Stimulated activated CD8-positive, alpha-beta memory T cell treated with anti-CD3 and anti-CD28 coated beads, Interleukin-7, amount 100 ng/mL, for 1 hour (primary cell): ENCODE data around the gene GRIK4.

Source experiments
- DNase-seq, 2 donors: peaks; one replicate each; pipeline ENCODE4 v3.0.0-alpha.2; 2020; ENCODE audit warnings: low read depth in 2 of 2

Gene GRIK4

DNA sequence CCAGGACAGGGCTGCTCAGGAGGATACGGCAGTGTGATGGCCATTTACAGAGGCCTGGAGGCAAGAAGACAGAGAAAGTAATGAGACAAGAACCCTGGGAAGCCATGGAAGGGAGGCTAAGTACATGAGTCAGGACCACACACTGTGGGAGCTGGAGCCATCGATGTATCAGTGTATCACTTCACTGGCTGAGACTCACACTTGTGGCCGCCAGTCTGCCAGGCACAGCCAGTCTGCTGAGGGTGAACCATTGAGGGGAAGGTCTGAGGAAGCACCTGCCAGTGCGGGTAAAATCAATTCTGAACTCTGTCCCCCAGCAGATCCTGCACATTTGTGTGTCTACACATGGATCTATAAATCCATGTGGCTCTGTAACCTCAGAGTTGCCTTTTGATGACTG, 195.6 kb downstream of the GRIK4 start:
- DNase-seq = no peak

DNA sequence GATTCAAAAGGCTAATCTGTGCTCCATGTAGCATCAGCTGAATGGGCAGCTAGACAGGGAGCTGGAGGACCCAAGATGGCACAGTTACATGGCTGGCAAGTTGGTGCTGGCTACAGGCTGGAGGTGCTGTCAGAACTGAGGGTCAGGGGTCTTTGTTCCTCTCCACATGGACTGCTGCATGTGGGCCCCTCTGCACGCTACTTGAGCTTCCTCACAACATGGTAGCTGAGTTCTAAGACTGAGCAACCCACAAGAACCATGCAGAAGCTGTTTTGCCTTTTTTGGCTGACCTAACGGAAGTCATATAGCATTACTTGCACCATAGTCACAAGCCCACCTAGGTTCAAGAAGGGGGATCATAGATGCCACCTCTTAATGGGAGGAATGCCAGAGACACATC, 196.1 kb downstream of the GRIK4 start:
- no peak for DNase-seq

DNA sequence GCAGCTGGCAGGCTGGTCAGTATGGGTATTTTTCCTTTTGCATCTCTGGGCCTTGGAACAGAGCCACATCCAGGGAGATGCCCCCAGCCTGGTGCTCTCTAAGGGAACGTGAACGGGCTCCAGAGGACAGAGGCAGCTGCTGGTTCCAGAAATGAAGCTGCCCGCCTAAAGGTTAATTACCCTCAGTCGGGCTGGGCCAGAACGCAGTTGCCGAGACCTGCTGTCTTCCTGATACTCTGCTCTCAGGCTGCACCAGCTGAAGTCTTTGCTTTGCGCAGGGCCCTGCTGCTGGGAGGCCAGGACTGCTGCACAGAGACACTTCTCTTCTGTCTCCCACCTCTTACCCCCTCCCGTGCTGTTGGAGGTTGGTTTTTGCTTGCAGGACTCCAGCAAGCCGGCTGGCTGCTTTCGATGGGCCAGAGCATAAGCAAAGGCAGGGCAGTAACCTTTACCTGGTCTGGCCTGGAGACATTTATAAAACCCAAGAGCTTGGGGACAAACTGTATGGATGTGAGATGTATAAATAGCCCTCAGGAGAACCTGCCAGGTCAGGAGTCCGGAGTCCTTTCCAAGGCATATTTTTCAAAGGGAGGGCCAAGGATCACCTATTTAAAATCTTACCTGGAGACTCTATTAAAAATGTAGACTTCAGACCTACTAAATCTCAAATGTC, 197.1 kb downstream of the GRIK4 start:
- DNase-seq = no peak

DNA sequence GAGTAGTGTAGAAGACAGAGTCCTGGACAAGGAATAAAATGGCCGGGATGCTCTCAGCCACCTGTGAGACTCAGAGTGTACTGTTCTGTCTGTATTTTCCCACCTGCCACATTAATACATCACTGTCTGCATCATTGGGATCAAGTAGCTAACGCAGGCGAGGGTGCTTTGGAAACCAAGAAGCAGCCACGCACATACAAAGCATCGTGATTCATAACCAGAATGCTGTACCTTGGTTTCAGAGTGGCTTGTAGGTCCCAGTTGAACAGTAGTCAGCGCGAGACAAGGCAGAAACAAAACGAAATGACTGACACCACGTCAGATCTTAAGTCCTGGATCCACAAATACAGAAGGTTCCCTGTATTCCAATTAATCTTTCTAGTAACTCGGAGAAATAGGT, 198.3 kb downstream of the GRIK4 start:
- DNase-seq = no peak

DNA sequence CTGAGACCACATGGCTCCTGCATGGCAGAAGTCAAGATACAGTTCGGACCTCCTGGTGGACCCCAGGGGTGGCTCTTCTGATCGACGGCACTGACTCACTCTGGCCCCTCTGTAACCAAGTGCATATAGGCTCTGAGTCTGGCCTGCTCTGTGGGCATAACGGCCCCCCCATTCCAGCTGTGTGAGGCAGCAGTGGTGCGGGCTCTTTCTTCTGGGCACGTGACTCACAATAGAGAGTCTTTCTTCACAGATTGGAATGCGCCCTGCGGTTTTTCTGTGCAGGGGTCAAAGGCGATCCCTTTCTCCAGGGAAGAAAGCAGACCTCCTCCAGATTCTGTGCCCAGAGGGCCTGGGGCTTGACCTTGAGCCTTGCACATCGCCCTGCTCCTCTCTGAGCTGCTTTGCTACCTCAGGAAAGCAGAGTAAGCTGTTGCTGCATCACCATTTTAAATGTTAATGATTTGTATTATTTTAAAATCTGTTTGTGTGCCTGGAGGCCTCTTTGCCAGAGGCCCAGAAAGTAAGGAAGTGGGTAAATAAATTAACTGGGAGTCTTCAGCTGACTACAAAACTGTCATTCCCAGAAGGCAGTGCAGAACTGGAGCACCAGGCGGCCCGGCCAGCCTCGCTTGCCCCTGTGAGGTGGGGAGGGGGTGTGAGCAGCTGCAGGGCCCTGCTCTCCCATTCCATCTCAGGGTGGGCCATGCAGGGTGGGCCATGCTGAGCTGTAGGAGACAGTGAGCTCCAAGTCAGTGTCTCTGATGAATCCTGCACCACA, 199.0 kb downstream of the GRIK4 start:
- no peak for DNase-seq

DNA sequence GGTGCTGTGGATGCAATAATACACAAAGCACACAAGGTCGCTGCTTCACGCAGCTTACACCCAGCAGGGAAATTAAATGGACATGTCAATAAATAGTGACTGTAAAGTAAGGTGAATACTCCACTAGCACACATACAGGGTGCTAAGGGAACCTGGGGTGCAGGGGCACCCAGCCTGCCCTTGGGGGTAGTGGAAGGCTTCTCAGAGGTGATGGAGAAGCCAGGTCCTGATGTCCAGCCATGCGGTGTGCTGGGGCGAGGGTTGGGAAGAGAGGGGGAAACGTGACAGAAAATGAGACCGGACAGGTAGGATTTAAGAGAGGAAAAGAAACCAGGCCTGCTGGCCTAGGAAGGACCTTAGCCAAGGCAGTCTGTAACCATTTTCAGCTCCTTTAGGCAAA, 200.5 kb downstream of the GRIK4 start:
- no peak for DNase-seq

DNA sequence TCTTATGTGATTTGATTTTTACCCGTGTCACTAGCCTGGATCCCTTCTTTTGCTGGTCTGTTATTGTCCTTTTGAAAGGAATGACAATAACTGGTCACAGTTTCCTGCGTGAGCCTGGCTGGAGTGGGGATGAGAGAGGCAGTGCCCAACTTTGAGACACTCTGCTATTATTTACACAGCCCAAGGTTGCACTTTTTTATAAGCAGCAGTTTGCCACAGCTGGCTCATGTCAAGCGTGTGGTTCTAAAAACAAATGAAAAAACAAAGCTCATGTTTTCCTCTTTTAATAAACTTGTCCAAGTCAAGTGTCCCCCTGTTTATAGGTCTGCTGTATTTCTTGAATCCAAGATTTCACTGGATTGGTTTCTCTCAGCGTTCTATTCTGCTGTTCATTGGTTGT, 201.3 kb downstream of the GRIK4 start:
- no peak for DNase-seq

DNA sequence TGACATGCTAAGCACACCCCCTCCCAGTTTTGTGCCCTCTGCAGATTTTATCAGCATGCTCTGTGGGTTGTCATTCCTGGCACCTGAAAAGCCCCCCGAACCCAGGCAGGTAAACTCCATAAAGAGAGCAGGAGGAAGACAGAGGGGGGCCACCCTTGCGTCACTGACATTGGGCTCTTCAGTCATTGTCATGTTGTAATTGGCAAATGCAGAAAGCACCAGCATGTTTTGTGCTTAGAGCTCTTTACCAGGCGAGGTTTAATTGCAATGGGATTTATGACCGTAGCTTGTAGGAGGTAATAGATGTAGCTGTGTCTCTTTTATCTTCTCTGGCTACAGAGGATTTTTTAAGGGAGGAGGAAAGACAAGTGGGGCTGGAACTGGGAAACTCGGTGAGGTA, 201.7 kb downstream of the GRIK4 start:
- DNase-seq = no peak

DNA sequence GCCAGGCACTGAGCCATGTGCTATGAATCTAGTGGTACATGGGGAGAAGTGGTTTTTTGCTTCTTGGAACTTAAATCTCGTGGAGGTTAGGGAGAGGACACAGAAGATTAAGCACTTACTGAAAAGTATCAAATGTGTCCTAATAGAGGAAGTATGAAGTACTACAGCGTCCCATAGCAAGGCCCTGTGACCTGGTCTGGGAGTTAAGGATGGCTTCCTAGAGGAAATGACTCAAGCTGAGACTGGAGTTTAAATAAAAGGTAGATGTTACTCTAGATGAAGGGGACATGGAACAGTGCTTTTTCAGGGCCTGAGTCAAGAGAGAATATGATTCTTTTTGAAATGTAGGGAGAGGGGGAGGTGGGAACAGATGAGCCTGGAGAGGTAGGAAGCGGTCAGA, 202.9 kb downstream of the GRIK4 start:
- no peak for DNase-seq

DNA sequence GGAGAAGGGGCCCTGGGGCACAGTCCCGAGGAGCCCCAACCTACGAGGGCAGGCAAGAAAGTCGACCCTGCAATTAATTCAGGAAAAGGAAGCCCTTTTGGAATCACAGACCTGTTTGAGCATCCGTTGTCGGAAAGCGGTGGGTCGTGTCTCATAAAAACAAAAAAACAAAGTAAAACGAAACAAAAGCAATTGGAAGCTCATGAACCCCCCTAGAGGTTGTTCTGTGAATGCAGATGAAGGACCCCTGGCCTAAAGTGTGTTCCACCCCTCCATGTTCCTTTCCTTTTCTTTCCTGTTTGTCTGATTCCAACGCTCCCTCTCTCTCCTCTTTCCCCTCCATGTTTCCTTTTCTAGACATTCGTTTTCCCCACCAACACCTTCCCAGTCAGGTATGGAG, 203.7 kb downstream of the GRIK4 start:
- no peak for DNase-seq

DNA sequence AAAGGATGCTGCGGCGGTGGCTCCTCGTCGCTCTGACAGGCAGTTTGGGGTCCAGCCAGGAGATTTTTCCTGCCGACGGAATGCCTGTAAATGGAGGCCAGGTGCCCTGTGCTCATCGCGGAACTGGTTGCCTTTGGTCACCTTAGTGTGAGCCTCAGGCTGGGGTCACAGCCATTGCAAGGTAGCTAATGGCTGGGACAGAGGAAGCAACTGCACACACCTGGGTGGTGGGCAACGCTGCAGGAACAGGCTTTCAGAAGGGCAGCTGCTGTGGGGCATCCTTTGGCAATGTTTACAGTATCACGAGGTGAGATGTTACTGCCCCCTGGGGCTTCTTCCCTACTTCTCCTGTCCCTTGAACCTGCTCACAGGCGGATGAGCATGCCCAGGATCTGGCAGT, 205.5 kb downstream of the GRIK4 start:
- no peak for DNase-seq

DNA sequence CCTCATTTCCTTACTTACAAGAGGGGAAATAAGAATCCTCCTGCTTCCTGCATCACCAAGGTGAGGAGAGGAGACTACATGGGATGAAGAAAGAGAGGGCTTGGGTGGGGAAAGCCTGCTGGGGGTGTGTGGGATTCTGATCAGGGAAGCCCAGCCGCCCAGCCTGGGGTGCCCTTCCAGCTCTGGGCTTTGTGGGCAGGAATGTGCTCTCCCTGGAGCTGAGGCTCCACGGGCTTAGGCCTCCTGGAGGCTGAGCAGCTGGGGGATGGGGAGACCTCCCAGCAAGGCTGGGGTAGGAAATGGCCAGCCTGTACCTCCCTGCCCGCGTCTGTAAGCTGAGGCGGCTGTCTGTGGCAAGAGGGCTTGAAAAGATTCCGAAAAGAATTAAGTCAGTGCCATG, 206.1 kb downstream of the GRIK4 start:
- no peak for DNase-seq

DNA sequence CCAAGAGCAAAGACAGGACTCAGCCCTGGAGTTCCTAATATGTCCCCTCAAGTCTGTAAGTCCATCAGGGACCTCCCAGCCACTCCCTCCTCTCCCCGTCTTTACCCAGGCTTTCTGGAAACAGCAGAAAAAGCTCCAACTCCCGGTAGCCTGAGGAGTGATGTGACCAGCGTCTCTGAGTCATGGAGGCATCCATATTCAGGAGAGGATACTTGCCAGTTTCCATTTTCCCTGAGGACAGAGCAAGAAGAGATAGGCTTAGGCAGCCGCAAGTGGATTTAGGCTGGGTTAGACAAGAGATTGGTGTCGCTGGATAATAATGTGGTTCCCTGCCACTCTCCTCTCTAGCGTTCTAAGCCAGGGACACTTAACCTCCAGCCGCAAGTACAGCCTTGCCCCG, 206.6 kb downstream of the GRIK4 start:
- no peak for DNase-seq

DNA sequence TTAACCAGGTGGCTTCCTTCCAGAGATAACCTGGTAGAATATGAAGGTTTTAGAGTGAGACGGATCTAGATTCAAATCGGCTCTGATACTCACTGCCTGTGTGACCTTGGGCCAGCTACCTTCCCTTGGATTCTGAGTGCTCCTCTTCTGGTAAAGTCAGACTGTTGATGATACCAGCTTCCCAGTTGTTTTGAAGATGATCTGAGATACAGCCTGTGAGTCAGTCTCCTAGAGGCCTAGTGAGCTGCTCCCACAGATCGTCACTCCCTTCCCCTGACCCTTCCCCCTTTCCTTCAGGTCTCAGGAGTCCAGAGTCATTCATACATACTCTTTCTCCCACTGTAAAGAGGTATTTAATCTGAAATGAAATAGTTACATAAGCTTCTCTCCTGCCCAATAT, 207.8 kb downstream of the GRIK4 start:
- DNase-seq = no peak

DNA sequence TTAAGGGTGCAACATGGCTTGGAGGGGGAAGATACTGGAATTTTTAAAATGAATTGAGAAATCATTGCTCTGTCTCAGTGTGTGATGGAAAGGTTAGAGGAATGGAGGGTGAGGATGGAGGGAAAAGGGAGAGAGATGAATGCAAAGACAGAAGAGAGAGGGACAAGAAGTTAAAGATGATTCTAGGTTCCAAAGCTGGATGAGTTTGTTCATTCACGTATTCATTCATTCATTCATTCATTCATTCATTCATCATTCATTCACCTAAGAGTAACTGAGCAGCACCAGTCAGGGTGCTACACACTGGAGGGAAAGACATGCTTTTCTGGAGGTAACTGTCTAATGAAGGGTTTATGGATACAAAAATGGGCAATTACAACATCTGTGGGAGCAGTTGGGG, 209.2 kb downstream of the GRIK4 start:
- no peak for DNase-seq

DNA sequence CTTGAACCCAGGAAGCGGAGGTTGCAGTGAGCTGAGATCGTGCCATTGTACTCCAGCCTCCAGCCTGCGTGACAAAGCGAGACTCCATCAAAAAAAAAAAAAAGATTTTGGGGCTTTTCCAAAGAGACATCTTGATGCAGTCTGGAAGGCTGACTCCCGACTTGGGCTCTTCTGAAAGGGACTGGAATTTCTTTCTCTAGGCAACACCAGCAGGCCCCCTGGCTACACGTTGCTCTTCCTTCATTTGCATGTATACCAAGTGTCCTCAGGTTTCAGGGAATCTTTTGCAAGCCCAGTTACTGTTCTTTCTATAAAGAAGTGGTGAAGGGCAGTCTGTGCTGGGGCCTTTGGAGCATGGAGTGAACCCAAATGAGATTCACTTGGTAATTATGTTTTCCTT, 211.0 kb downstream of the GRIK4 start:
- DNase-seq = no peak

DNA sequence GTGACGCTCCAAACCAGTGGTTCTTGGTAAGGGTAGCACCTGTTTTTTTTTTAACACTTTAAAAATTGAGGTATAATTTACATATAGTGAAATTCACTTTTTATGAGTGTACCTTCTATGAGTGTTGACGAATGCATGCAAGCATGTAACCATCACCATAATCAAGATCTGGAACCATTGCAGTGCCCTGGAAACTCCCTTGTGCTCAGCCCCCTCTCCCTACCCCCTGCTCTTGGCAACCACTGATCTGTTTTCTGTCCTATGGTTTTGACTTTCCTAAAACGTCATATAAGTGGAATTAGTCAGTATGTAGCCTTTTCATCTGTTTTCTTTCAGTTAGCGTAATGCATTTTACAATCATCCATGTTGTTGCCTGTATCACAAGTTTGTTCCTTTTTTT, 212.2 kb downstream of the GRIK4 start:
- DNase-seq = no peak

DNA sequence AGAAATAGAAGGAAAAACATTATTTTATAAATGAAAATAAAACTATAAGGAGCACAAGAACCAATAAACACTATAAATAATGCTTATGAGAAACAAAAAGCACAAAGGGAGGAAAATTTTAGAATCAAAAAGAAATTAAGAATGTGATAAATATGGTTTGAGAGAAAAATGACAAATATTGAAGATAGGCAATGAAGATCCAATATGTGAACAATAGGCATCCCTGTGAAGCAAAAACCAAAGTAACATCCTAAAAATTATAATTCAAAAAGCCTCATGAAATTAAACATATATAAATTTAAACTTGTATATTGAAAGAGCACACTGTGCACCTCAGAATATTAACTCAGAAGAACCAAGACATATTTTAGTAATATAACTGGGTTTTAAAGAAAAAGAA, 216.2 kb downstream of the GRIK4 start:
- DNase-seq = no peak

DNA sequence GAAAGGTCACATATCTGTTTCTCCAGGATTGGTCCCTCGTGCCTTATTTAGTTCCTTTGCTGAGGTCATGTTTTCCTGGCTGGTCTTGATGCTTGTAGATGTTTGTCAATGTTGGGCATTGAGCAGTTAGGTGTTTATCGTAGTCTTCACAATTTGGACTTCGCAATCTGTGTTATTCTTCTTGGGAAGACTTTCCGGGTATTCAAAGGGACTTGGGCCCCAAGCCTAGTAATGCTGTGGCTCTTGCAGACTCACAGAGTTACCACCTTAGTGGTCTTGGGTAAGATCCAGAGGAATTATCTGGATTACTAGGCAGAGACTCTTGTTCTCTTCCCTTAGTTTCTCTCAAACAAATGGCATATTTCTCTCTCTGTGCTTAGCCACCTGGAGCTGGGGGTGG, 223.5 kb downstream of the GRIK4 start:
- DNase-seq = no peak

DNA sequence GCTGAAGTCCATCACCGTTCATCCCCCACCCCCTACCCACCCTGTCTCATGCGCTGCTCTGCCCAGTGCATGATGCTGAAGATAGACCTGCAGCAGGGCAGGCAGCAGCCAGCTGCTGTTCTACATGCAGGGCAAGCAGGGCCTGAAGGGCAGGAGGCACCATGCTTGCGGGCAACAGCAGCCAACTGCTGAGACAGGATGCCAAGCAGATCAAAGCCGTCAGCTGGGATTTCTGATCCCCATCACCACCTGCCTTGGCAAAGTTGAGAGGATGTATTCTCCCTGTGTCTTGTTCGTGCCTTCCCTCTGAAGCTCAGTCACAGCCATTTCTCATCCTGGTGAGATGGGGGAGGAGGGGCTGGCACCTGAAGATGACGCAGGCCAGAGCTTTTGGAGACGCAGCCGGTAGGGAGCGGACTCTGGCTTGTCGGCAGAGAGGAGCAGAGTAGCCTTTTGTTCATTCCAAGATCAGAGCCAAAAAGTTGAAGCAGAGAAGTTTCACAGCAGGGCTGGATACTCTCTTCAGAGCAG, 227.0 kb downstream of the GRIK4 start:
- DNase-seq = no peak

DNA sequence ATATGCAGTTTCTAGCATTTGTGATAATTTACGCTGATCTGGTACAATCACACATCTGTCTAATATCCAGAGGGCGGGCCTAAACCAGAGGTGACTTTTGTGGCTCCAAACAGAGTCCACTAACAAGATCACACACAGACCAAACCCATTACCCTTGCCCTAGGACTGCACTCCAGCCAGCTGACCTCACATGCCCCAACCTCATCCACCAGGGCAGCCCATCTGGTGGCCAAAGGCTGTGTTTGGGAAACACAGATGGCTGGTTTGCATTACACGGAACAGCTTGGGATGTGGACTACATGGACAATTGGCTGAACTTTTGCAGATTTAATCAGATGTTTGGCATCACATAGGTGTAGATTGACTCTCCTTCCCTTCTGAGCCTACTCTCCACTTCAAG, 228.2 kb downstream of the GRIK4 start:
- DNase-seq = no peak

DNA sequence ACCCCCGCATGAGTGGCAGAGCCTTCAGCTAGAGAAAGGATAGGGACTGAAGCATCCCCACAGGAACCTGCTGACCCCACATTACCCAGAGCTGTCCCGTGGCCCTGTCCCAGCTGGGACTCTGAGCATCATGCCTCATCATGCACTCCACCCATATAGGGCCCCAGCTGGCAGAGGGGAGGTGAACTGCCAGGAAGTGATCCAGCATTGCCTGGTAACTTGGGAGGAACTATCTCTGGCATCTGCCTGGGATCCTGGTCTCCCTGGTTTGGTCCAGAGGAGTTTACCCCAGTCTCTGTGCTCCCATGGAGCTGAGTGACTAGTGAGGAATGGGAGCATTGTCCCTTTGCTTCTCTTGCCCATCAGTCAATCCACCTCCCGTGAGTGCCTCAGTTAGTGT, 228.8 kb downstream of the GRIK4 start:
- DNase-seq = no peak
